Endodermal cell (in vitro differentiated cells): ENCODE results near the gene SHISA9. TPM values are rescaled to one million over a fixed set of nuclear protein-coding genes. Genes with fewer than 3 reads are reported as not detected.
A peak's percentile ranks its signal among the peaks of the same experiment; 100 is the strongest.

Experiments used
- DNase-seq: peaks from one replicate; pipeline ENCODE4 v3.0.0-alpha.2; 2017
- H3K27ac ChIP-seq: 2 replicates; pipeline ENCODE4 v1.5.1; 2013; ENCODE audit warnings: mild to moderate bottlenecking, low read depth, low read length, moderate library complexity
- H3K27me3 ChIP-seq: 2 replicates; pipeline ENCODE4 v1.6.1; 2013; ENCODE audit warnings: mild to moderate bottlenecking, low read length, moderate library complexity; ENCODE audit not compliant: insufficient read depth, control insufficient read depth, poor library complexity, severe bottlenecking
- H3K36me3 ChIP-seq: 2 replicates; pipeline ENCODE4 v1.7.0; 2013; ENCODE audit warnings: mild to moderate bottlenecking, low read length, moderate library complexity; ENCODE audit not compliant: control insufficient read depth, insufficient read depth
- H3K4me1 ChIP-seq: one replicate; pipeline ENCODE4 v1.7.0; 2013; ENCODE audit warnings: low read length; ENCODE audit not compliant: control insufficient read depth, insufficient read depth
- H3K4me3 ChIP-seq: 2 replicates; pipeline ENCODE4 v1.5.1; 2013; ENCODE audit warnings: mild to moderate bottlenecking, low read length, moderate library complexity
- H3K9ac ChIP-seq: 2 replicates; pipeline ENCODE4 v1.6.1; 2013; ENCODE audit warnings: mild to moderate bottlenecking, low read length, moderate library complexity; ENCODE audit not compliant: poor library complexity, severe bottlenecking; ENCODE audit errors: extremely low read depth
- H3K9me3 ChIP-seq: 2 replicates; pipeline ENCODE4 v1.6.1; 2013; ENCODE audit warnings: mild to moderate bottlenecking, low read length, moderate library complexity; ENCODE audit not compliant: control insufficient read depth
- H3K27ac Mint-ChIP-seq: 2 replicates; pipeline ENCODE4 v1.8.0; 2020; ENCODE audit warnings: mixed read lengths
- H3K27me3 Mint-ChIP-seq: 2 replicates; pipeline ENCODE4 v1.8.0; 2021; ENCODE audit warnings: mild to moderate bottlenecking, mixed read lengths; ENCODE audit not compliant: insufficient read depth
- H3K36me3 Mint-ChIP-seq: 2 replicates; pipeline ENCODE4 v1.8.0; 2020; ENCODE audit warnings: low read depth, mixed read lengths
- H3K4me1 Mint-ChIP-seq: 2 replicates; pipeline ENCODE4 v1.8.0; 2020; ENCODE audit warnings: mixed read lengths
- H3K4me3 Mint-ChIP-seq: 2 replicates; pipeline ENCODE4 v1.8.0; 2020; ENCODE audit warnings: mild to moderate bottlenecking, moderate library complexity, mixed read lengths
- H3K9me3 Mint-ChIP-seq: 2 replicates; pipeline ENCODE4 v1.8.0; 2020; ENCODE audit warnings: mild to moderate bottlenecking, mixed read lengths
- CTCF ChIP-seq: fragments of 200-600 bp; sonication (generic); conservative IDR thresholded peaks from 2 replicates; pipeline ENCODE4 v1.5.0; 2021; ENCODE audit warnings: antibody characterized with exemption, mild to moderate bottlenecking
- WGBS, 2 experiments: methylation state at CpG; one replicate each; pipeline versions ENCODE4 v1.1.5 to v1.1.7; 2013; ENCODE audit warnings: missing lambda C conversion rate in 2 of 2, mixed read lengths in 1 of 2; ENCODE audit not compliant: insufficient coverage in 1 of 2, insufficient read length in 1 of 2; 5-methylcytosine and 5-hydroxymethylcytosine counted together
- total RNA-seq, 2 donors: library from RNA; stranded (reverse); fragmentation: NEBNext Ultra II Directional in 1 of 2; extraction: Animal tissue kit (Norgen Biotek cat#: 25700) in 1 of 2; gene quantifications; 2 replicates in 1 of 2; 3 replicates in 1 of 2; pipeline ENCODE4 v1.2.1, GENCODE V29; 2021

The SHISA9 gene
- total RNA-seq, 2 donors from 2014 or later, result 5.2 to 27.8 TPM

GRCh38 chr16:13056607-13057006, 155.2 kb downstream of the SHISA9 start:
- Mint-ChIP-seq H3K27me3 (no peaks in the 10 kb centered on the region), H3K4me3 (no peak overlapping the region), H3K36me3 (no peaks in the 10 kb centered on the region), H3K27ac (no peak overlapping the region), H3K9me3 (no peaks in the 10 kb centered on the region), H3K4me1 (peaks cover 9% of the 10 kb centered on the region)
- no peak overlapping the region for H3K4me3 ChIP-seq
- H3K9ac ChIP-seq, result no peak overlapping the region
- H3K4me1 ChIP-seq, result peaks cover 5% of the 10 kb centered on the region
- H3K9me3 ChIP-seq, result peaks cover 4% of the 10 kb centered on the region
- no peak for TF ChIP-seq CTCF
- H3K27me3 ChIP-seq, result no peaks in the 10 kb centered on the region
- H3K27ac ChIP-seq, result no peak overlapping the region
- 87 to 92% methylated on average over 5 of the region's 5 CpGs for WGBS, 2 experiments
- H3K36me3 ChIP-seq, result no peaks in the 10 kb centered on the region
- no peak for DNase-seq

DNA sequence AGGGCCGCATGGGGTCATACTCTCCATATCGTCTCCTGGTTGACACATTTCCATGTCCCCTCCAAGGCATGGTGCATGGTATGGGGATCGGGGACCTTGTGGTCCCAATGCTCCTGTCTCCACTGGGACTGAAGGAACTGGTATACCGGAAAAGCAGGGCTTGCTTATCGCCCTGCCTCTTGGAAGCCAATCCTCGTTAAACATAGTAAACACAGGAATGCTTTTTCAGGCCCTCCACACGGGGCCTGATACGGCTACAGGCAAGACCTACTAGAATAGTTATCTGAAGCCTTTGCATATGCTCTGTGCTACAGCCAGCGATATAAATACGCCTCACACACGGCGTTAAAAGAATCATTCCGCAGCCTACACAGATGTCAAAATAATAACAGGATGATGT, 159.5 kb downstream of the SHISA9 start:
- H3K4me1 ChIP-seq, result peaks cover 8% of the 10 kb centered on the region
- peaks cover 2% of the 10 kb centered on the region for H3K9me3 Mint-ChIP-seq
- peak overlapping the region; percentile 50 for H3K27ac Mint-ChIP-seq
- H3K27me3 Mint-ChIP-seq, result no peaks in the 10 kb centered on the region
- no peak for TF ChIP-seq CTCF
- DNase-seq, result no peak
- H3K27me3 ChIP-seq, result no peaks in the 10 kb centered on the region
- no peak overlapping the region for H3K4me3 Mint-ChIP-seq
- H3K36me3 ChIP-seq, result no peaks in the 10 kb centered on the region
- H3K36me3 Mint-ChIP-seq, result no peaks in the 10 kb centered on the region
- H3K4me3 ChIP-seq, result no peak overlapping the region
- peaks cover 7% of the 10 kb centered on the region for H3K9me3 ChIP-seq
- H3K27ac ChIP-seq, result no peak overlapping the region
- H3K4me1 Mint-ChIP-seq, result peaks cover 19% of the 10 kb centered on the region
- no peak overlapping the region for H3K9ac ChIP-seq
- 81 to 82% methylated on average over 10 to 13 of the region's 13 CpGs for WGBS, 2 experiments

DNA sequence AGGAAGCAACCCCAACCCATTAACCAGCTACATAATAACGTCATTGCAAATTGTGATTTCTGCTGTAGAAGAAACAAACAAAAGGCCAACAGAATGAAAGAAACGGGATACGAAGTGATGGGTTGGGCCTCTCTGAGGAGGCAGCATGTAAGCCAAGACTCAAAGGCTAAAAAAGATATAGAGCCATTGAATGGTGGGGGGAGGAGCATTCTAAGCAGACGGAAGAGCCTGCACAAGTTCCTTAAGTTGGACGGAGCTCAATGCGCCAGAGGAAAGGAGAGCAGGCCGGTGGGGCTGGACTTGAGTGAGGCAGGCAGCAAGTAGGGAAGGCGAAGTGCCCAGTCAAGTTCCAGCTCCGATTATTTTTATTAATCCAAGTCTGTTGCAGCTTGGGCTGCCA, 160.3 kb downstream of the SHISA9 start:
- Histone ChIP-seq H3K4me1 (peaks cover 8% of the 10 kb centered on the region), H3K27me3 (no peaks in the 10 kb centered on the region), H3K36me3 (no peaks in the 10 kb centered on the region), H3K4me3 (no peak overlapping the region), H3K9me3 (peaks cover 12% of the 10 kb centered on the region), H3K27ac (no peak overlapping the region), H3K9ac (no peak overlapping the region)
- peaks cover 19% of the 10 kb centered on the region for H3K4me1 Mint-ChIP-seq
- H3K4me3 Mint-ChIP-seq, result no peak overlapping the region
- no peak for DNase-seq
- no peak for TF ChIP-seq CTCF
- no peak overlapping the region for H3K27ac Mint-ChIP-seq
- WGBS, 2 experiments, result 82 to 90% methylated on average over 6 to 9 of the region's 9 CpGs
- H3K36me3 Mint-ChIP-seq, result no peaks in the 10 kb centered on the region
- peaks cover 6% of the 10 kb centered on the region for H3K9me3 Mint-ChIP-seq
- no peaks in the 10 kb centered on the region for H3K27me3 Mint-ChIP-seq
